ENCODE data around the gene CHRND. TPM values are rescaled to one million over a fixed set of nuclear protein-coding genes. Genes with fewer than 3 reads are reported as not detected.

The CHRND gene
- polyA plus RNA-seq, 1 donor (not counting 4 experiments of a cell fraction or from before 2014, with no cell fraction given), result not detected

- Histone ChIP-seq H2AFZ (ENCODE audit: control insufficient read depth, low read length) (peak overlapping the region; percentile 15), H3K4me1 (ENCODE audit: control insufficient read depth, extremely low read depth, insufficient read depth, low read length) (peaks cover 10% of the 10 kb centered on the region), H3K4me3 (ENCODE audit: control insufficient read depth in 2 of 3, extremely low read depth in 1 of 3, insufficient read depth in 2 of 3, low read depth in 1 of 3, low read length in 3 of 3) (peak overlapping the region; percentile 82 to 93 (median 93)), H3K9me3 (ENCODE audit: control insufficient read depth, low read depth, low read length) (no peaks in the 10 kb centered on the region), H4K20me1 (ENCODE audit: control insufficient read depth, extremely low read depth, insufficient read depth, low read length) (peaks cover 3% of the 10 kb centered on the region), H3K4me2 (ENCODE audit: control insufficient read depth, extremely low read depth, insufficient read depth, low read depth, low read length) (peak overlapping the region; percentile 95), H3K9me1 (ENCODE audit: control insufficient read depth, extremely low read depth, insufficient read depth, low read length) (peaks cover 2% of the 10 kb centered on the region), H3K36me3 (ENCODE audit: control insufficient read depth in 2 of 2, extremely low read depth in 1 of 2, insufficient read depth in 2 of 2, low read length in 2 of 2) (peaks cover 11 to 12% of the 10 kb centered on the region in 2 experiments), H3K27ac (ENCODE audit: control insufficient read depth, insufficient read depth, low read length) (peak overlapping the region; percentile 92), H3K27me3 (ENCODE audit: control insufficient read depth, extremely low read depth, insufficient read depth, low read length) (no peaks in the 10 kb centered on the region), H3K9ac (ENCODE audit: control insufficient read depth, extremely low read depth, insufficient read depth, low read length) (peak overlapping the region; percentile 97), H3K79me2 (ENCODE audit: control insufficient read depth, insufficient read depth, low read length) (peaks cover 77% of the 10 kb centered on the region)
- FAIRE-seq (no peak), DNase-seq (ENCODE audit: low read depth, low spot score) (no peak)
- dilution Hi-C loops (cut with MboI; ENCODE audit: extremely low pct_ligation_motif_present, low sequenced_read_pairs), result no loop called here
- TF ChIP-seq CTCF (optimal IDR thresholded peaks at IDR 0.05 in 1 of 3, IDR thresholded peaks at IDR 0.05 in 1 of 3, conservative IDR thresholded peaks at IDR 0.05 in 1 of 3; ENCODE audit: extremely low read depth in 1 of 3, insufficient read depth in 2 of 3, low read length in 3 of 3), result no peak
- TF ChIP-seq EZH2 (IDR thresholded peaks at IDR 0.05; ENCODE audit: low read length), result no peak
These were observed 25.3 kb downstream of the CHRND start for GRCh38 chr2:232551250-232551638.

- peak overlapping the region; percentile 92 for H3K27ac ChIP-seq (ENCODE audit: control insufficient read depth, insufficient read depth, low read length)
- peaks cover 2% of the 10 kb centered on the region for H3K9me1 ChIP-seq (ENCODE audit: control insufficient read depth, extremely low read depth, insufficient read depth, low read length)
- DNase-seq (ENCODE audit: low read depth, low spot score), result no peak
- FAIRE-seq, result no peak
- peaks cover 10% of the 10 kb centered on the region for H3K4me1 ChIP-seq (ENCODE audit: control insufficient read depth, extremely low read depth, insufficient read depth, low read length)
- peaks cover 81% of the 10 kb centered on the region for H3K79me2 ChIP-seq (ENCODE audit: control insufficient read depth, insufficient read depth, low read length)
- H3K36me3 ChIP-seq (ENCODE audit: control insufficient read depth in 2 of 2, extremely low read depth in 1 of 2, insufficient read depth in 2 of 2, low read length in 2 of 2), result peaks cover 13 to 16% of the 10 kb centered on the region in 2 experiments
- H3K4me3 ChIP-seq (ENCODE audit: control insufficient read depth in 2 of 3, extremely low read depth in 1 of 3, insufficient read depth in 2 of 3, low read depth in 1 of 3, low read length in 3 of 3), result peak overlapping the region; percentile 82 to 93 (median 93)
- dilution Hi-C loops (cut with MboI; ENCODE audit: extremely low pct_ligation_motif_present, low sequenced_read_pairs), result no loop called here
- no peaks in the 10 kb centered on the region for H3K9me3 ChIP-seq (ENCODE audit: control insufficient read depth, low read depth, low read length)
- peak overlapping the region; percentile 95 for H3K4me2 ChIP-seq (ENCODE audit: control insufficient read depth, extremely low read depth, insufficient read depth, low read depth, low read length)
- H3K27me3 ChIP-seq (ENCODE audit: control insufficient read depth, extremely low read depth, insufficient read depth, low read length), result no peaks in the 10 kb centered on the region
- H3K9ac ChIP-seq (ENCODE audit: control insufficient read depth, extremely low read depth, insufficient read depth, low read length), result peak overlapping the region; percentile 97
- H2AFZ ChIP-seq (ENCODE audit: control insufficient read depth, low read length), result no peak overlapping the region
- H4K20me1 ChIP-seq (ENCODE audit: control insufficient read depth, extremely low read depth, insufficient read depth, low read length), result peaks cover 3% of the 10 kb centered on the region
- TF ChIP-seq EZH2 (IDR thresholded peaks at IDR 0.05; ENCODE audit: low read length) (no peak), CTCF (optimal IDR thresholded peaks at IDR 0.05 in 1 of 3, IDR thresholded peaks at IDR 0.05 in 1 of 3, conservative IDR thresholded peaks at IDR 0.05 in 1 of 3; ENCODE audit: extremely low read depth in 1 of 3, insufficient read depth in 2 of 3, low read length in 3 of 3) (no peak)
These were observed 25.8 kb downstream of the CHRND start for GRCh38 chr2:232551776-232552175.

All from keratinocyte (primary cell).